Liver (tissue), 3 donors: ENCODE data around the gene NOS2.

Source experiments
- ATF3 ChIP-seq: IDR thresholded peaks from 2 replicates; pipeline ENCODE4 v1.6.1; 2016; ENCODE audit warnings: antibody characterized with exemption
- CTCF ChIP-seq: fragments of 150-350 bp; IDR thresholded peaks from 2 replicates; pipeline ENCODE4 v1.5.1; 2017; ENCODE audit warnings: improper control_type of control experiment, low read depth, low read length; ENCODE audit not compliant: missing input control
- EGR1 ChIP-seq, 2 donors: IDR thresholded peaks; 2 replicates each; pipeline ENCODE4 v1.6.1; 2016 to 2018; ENCODE audit warnings: antibody characterized with exemption in 2 of 2, low read depth in 2 of 2
- FOXA1 ChIP-seq: IDR thresholded peaks from 2 replicates; pipeline ENCODE4 v1.6.1; 2016; ENCODE audit warnings: antibody characterized with exemption
- HNF4A ChIP-seq, 2 donors: conservative IDR thresholded peaks; 2 replicates each; pipeline ENCODE4 v1.6.1; 2016; ENCODE audit warnings: antibody characterized with exemption in 2 of 2, mild to moderate bottlenecking in 2 of 2
- JUND ChIP-seq, 2 donors: IDR thresholded peaks; 2 replicates each; pipeline ENCODE4 v1.6.1; 2016; ENCODE audit warnings: antibody characterized with exemption in 2 of 2
- MAX ChIP-seq: IDR thresholded peaks from 2 replicates; pipeline ENCODE4 v1.6.1; 2016; ENCODE audit warnings: antibody characterized with exemption
- NR2F2 ChIP-seq: IDR thresholded peaks from 2 replicates; pipeline ENCODE4 v1.6.1; 2016; ENCODE audit warnings: antibody characterized with exemption
- RAD21 ChIP-seq, 2 donors: IDR thresholded peaks; 2 replicates each; pipeline ENCODE4 v1.6.1; 2016; ENCODE audit warnings: antibody characterized with exemption in 2 of 2, mild to moderate bottlenecking in 2 of 2
- REST ChIP-seq: IDR thresholded peaks from 2 replicates; pipeline ENCODE4 v1.6.1; 2016; ENCODE audit warnings: antibody characterized with exemption, mild to moderate bottlenecking
- SP1 ChIP-seq: IDR thresholded peaks from 2 replicates; pipeline ENCODE4 v1.6.1; 2018; ENCODE audit warnings: antibody characterized with exemption, mild to moderate bottlenecking
- TAF1 ChIP-seq: conservative IDR thresholded peaks from 2 replicates; pipeline ENCODE4 v1.6.1; 2016; ENCODE audit warnings: antibody characterized with exemption, mild to moderate bottlenecking
- YY1 ChIP-seq: IDR thresholded peaks from 2 replicates; pipeline ENCODE4 v1.6.1; 2016; ENCODE audit warnings: antibody characterized with exemption, mild to moderate bottlenecking
- donor health status: healthy.
- donor health status: healthy.

- TF ChIP-seq CTCF (no peak), REST (no peak), YY1 (no peak), ATF3 (no peak), RAD21 (IDR thresholded peaks at IDR 0.05) (no peak), TAF1 (no peak), MAX (no peak), SP1 (no peak), FOXA1 (no peak), EGR1 (IDR thresholded peaks at IDR 0.05; ENCODE audit: low read depth in 2 of 2) (no peak), JUND (IDR thresholded peaks at IDR 0.05) (no peak), HNF4A (conservative IDR thresholded peaks at IDR 0.05) (no peak), NR2F2 (no peak)
Observed at GRCh38 chr17:27808628-27809027, 8.3 kb upstream of the NOS2 start.
